Measurements from ENCODE around the gene GDA.

The GDA gene

DNA sequence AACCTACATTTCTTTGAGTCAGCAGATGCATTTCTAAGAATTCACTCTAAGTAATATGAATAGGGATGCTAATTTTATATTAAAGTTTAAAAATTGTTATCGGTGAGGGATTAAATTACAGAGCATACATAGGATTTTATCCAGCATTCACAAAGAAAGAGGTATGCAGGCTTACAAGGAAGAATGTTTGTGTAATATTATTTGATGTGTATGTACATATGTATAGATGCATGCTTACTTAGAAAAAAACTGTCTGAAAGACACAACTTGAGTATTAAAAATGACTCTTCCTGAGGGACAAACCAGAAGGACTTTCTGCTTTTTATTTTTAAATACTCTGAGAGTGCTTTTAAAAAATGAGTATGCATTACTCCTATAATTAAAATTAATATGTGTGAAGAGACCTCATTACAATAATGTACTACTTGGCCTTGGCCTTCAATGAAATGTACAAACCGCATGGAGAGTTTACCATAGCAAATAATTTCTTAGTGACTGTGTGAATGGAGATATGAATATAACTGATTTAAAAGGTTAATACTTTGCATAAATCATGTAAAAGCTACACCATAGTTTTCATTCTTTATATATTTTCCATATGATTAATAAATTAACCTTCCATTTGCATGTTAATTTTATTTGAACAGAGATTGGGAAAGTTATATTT, 77.0 kb downstream of the GDA start:
- no peaks in the 10 kb centered on the region for H3K79me2 ChIP-seq (ENCODE audit: low read length)
- H4K20me1 ChIP-seq (ENCODE audit: insufficient read depth, low read length): no peaks in the 10 kb centered on the region
- no peaks in the 10 kb centered on the region for H3K4me1 ChIP-seq (ENCODE audit: low read length)
- H3K9ac ChIP-seq (ENCODE audit: low read length): no peak overlapping the region
- DNase-seq: no peak
- no peak overlapping the region for H3K4me3 ChIP-seq (ENCODE audit: low read length)
- H3K9me3 ChIP-seq (replicated peaks; ENCODE audit: insufficient read depth, low read length): no peaks in the 10 kb centered on the region
- no peak overlapping the region for H3K27ac ChIP-seq (ENCODE audit: low read length)
- TF ChIP-seq, protein P1, sequence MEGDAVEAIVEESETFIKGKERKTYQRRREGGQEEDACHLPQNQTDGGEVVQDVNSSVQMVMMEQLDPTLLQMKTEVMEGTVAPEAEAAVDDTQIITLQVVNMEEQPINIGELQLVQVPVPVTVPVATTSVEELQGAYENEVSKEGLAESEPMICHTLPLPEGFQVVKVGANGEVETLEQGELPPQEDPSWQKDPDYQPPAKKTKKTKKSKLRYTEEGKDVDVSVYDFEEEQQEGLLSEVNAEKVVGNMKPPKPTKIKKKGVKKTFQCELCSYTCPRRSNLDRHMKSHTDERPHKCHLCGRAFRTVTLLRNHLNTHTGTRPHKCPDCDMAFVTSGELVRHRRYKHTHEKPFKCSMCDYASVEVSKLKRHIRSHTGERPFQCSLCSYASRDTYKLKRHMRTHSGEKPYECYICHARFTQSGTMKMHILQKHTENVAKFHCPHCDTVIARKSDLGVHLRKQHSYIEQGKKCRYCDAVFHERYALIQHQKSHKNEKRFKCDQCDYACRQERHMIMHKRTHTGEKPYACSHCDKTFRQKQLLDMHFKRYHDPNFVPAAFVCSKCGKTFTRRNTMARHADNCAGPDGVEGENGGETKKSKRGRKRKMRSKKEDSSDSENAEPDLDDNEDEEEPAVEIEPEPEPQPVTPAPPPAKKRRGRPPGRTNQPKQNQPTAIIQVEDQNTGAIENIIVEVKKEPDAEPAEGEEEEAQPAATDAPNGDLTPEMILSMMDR (IDR thresholded peaks at IDR 0.05; ENCODE audit: low read length): no peak
- TF ChIP-seq EZH2phosphoT487 (IDR thresholded peaks at IDR 0.05; ENCODE audit: low read length) (no peak), EZH2 (optimal IDR thresholded peaks at IDR 0.05; ENCODE audit: low read depth, low read length) (no peak)
- no peaks in the 10 kb centered on the region for H3K27me3 ChIP-seq (replicated peaks; ENCODE audit: insufficient read depth, low read length)
- H3K9me2 ChIP-seq (replicated peaks; ENCODE audit: insufficient read depth, low read length): no peaks in the 10 kb centered on the region
- H2AFZ ChIP-seq (ENCODE audit: low read length): no peak overlapping the region
- H3K4me2 ChIP-seq (ENCODE audit: low read depth, low read length): no peak overlapping the region
- no peaks in the 10 kb centered on the region for H3K36me3 ChIP-seq (replicated peaks; ENCODE audit: insufficient read depth, low read length)
- no peaks in the 10 kb centered on the region for H3F3A ChIP-seq (ENCODE audit: insufficient read depth, low read length)

DNA sequence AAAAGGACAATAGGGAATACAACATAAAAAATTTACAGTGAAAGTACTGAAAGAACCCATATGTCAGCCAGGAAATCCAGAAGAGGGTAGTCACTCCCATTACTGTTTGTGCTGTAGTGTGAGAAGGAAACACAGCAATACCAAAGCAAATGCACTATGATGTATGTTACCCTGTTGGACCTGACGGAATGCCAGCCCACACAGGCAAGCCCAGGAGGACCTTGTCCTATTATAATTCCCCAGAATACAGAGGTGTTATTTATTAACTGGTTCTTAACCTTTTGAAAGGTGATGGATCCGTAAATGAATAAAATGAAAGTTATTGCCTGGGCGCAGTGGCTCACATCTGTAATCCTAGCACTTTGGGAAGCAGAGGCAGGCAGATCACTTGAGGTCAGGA, 79.0 kb downstream of the GDA start:
- TF ChIP-seq EZH2phosphoT487 (IDR thresholded peaks at IDR 0.05; ENCODE audit: low read length): no peak
- TF ChIP-seq EZH2 (optimal IDR thresholded peaks at IDR 0.05; ENCODE audit: low read depth, low read length): no peak
- TF ChIP-seq, protein P1 (IDR thresholded peaks at IDR 0.05; ENCODE audit: low read length): no peak
- Histone ChIP-seq H4K20me1 (ENCODE audit: insufficient read depth, low read length) (no peaks in the 10 kb centered on the region; the same call in 1 of the 2 replicates), H3F3A (ENCODE audit: insufficient read depth, low read length) (no peaks in the 10 kb centered on the region), H3K4me1 (ENCODE audit: low read length) (no peaks in the 10 kb centered on the region), H3K79me2 (ENCODE audit: low read length) (no peaks in the 10 kb centered on the region), H3K9me2 (replicated peaks; ENCODE audit: insufficient read depth, low read length) (no peaks in the 10 kb centered on the region), H2AFZ (ENCODE audit: low read length) (no peak overlapping the region), H3K4me2 (ENCODE audit: low read depth, low read length) (no peak overlapping the region), H3K4me3 (ENCODE audit: low read length) (no peak overlapping the region), H3K36me3 (replicated peaks; ENCODE audit: insufficient read depth, low read length) (no peaks in the 10 kb centered on the region), H3K27me3 (replicated peaks; ENCODE audit: insufficient read depth, low read length) (no peaks in the 10 kb centered on the region), H3K9me3 (replicated peaks; ENCODE audit: insufficient read depth, low read length) (no peaks in the 10 kb centered on the region), H3K9ac (ENCODE audit: low read length) (no peak overlapping the region), H3K27ac (ENCODE audit: low read length) (no peak overlapping the region)
- DNase-seq: no peak

DNA sequence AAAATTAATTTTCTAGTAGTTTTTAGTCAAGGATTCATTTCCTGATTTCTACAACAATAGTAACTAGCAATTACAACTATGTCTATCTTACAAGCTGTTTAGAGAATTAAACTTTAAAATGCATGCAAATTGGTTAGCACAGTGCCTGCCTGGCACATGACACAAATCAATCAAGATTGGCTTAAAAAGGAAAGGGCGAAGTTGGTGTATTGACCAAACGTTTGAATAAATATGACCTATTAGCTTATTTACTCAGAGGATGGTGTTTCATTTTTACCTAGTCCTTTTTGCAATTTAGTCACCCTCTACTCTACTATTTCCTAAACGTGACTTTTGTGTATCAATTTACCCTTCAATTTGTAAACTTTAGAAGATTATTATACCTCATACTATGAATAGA, 83.5 kb downstream of the GDA start:
- Histone ChIP-seq H3K27ac (ENCODE audit: low read length) (no peak overlapping the region), H3K4me2 (ENCODE audit: low read depth, low read length) (no peak overlapping the region), H3K9ac (ENCODE audit: low read length) (no peak overlapping the region), H3K79me2 (ENCODE audit: low read length) (no peaks in the 10 kb centered on the region), H3F3A (ENCODE audit: insufficient read depth, low read length) (no peaks in the 10 kb centered on the region), H2AFZ (ENCODE audit: low read length) (no peak overlapping the region), H3K36me3 (replicated peaks; ENCODE audit: insufficient read depth, low read length) (no peaks in the 10 kb centered on the region), H3K4me1 (ENCODE audit: low read length) (no peaks in the 10 kb centered on the region), H3K9me3 (replicated peaks; ENCODE audit: insufficient read depth, low read length) (no peaks in the 10 kb centered on the region), H3K4me3 (ENCODE audit: low read length) (no peak overlapping the region), H3K9me2 (replicated peaks; ENCODE audit: insufficient read depth, low read length) (no peaks in the 10 kb centered on the region), H4K20me1 (ENCODE audit: insufficient read depth, low read length) (no peaks in the 10 kb centered on the region; the same call in 1 of the 2 replicates), H3K27me3 (replicated peaks; ENCODE audit: insufficient read depth, low read length) (no peaks in the 10 kb centered on the region)
- DNase-seq: no peak
- TF ChIP-seq EZH2 (optimal IDR thresholded peaks at IDR 0.05; ENCODE audit: low read depth, low read length) (no peak), EZH2phosphoT487 (IDR thresholded peaks at IDR 0.05; ENCODE audit: low read length) (no peak)
- TF ChIP-seq, protein P1 (IDR thresholded peaks at IDR 0.05; ENCODE audit: low read length): no peak
